ENCODE results near the gene TRMT10B. TPM values are rescaled to one million over a fixed set of nuclear protein-coding genes. Genes with fewer than 3 reads are reported as not detected.

TRMT10B gene
- total RNA-seq, 1 experiment from 2014 or later, result 6.9 TPM

DNA sequence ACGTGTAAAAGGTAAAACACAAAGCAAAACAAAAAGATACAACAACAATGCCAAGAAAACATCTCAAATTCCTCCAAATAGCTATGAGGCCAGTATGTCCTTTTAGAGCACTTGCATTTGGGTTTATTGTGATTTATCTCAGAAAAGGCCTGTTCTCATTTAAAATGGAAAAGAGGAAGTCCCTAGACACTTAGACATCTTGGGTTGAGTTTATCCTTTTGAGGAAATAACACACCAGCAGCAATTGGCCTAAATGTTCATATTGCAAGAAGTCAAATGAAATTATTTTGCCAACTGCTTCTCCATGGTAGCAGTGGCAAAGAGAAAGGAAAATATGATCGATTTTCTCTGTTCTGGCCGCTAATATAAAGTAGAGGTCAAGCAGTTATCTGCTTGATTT, 43.6 kb upstream of the TRMT10B start:
- TF ChIP-seq, protein P1, sequence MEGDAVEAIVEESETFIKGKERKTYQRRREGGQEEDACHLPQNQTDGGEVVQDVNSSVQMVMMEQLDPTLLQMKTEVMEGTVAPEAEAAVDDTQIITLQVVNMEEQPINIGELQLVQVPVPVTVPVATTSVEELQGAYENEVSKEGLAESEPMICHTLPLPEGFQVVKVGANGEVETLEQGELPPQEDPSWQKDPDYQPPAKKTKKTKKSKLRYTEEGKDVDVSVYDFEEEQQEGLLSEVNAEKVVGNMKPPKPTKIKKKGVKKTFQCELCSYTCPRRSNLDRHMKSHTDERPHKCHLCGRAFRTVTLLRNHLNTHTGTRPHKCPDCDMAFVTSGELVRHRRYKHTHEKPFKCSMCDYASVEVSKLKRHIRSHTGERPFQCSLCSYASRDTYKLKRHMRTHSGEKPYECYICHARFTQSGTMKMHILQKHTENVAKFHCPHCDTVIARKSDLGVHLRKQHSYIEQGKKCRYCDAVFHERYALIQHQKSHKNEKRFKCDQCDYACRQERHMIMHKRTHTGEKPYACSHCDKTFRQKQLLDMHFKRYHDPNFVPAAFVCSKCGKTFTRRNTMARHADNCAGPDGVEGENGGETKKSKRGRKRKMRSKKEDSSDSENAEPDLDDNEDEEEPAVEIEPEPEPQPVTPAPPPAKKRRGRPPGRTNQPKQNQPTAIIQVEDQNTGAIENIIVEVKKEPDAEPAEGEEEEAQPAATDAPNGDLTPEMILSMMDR (IDR thresholded peaks at IDR 0.05; ENCODE audit: unreplicated experiment), result no peak
- peaks cover 36% of the 10 kb centered on the region for H3K27me3 Mint-ChIP-seq (ENCODE audit: insufficient read depth, unreplicated experiment)
- no TSS peak for BruUV-seq (replicated peaks)
- H3K4me3 Mint-ChIP-seq (ENCODE audit: unreplicated experiment), result no peak overlapping the region
- no peaks in the 10 kb centered on the region for H3K36me3 Mint-ChIP-seq (ENCODE audit: insufficient read depth, unreplicated experiment)
- no peaks in the 10 kb centered on the region for H3K9me3 Mint-ChIP-seq (ENCODE audit: unreplicated experiment)
- H3K4me1 Mint-ChIP-seq (ENCODE audit: insufficient read depth, unreplicated experiment), result no peaks in the 10 kb centered on the region
- intact Hi-C loops (cut with micrococcal nuclease), result no loop called here
- DNase-seq (ENCODE audit: unreplicated experiment), result no peak
- ChIA-PET CTCF (interaction anchor here (0.6 kb wide), 1 partner anchor 76 kb away, joined by 3 read pairs; no protein-coding TSS in a partner anchor), POLR2A (no interaction called here)
- H3K27ac Mint-ChIP-seq (ENCODE audit: low read depth, unreplicated experiment), result no peak overlapping the region

DNA sequence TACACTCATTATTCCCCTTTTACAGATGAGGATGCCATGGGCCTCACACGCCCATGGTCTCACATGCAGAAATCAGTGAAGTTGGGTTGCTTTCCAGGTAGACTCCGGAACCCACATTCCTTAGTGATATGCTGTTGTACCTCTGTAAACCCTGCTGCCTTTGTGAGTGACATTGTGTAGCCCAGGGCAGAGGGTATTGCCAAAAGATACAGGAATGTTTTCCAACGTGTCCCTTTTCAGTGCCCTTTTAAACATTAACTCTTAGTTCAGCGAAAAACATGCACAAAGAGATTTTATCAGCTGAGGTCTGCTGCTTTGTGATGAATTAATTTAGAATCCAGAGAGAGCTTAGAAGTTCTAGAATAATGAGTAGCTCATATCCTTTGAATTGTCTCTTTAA, 38.3 kb upstream of the TRMT10B start:
- Mint-ChIP-seq H3K9me3 (ENCODE audit: unreplicated experiment) (no peaks in the 10 kb centered on the region), H3K4me1 (ENCODE audit: insufficient read depth, unreplicated experiment) (no peaks in the 10 kb centered on the region), H3K27ac (ENCODE audit: low read depth, unreplicated experiment) (no peak overlapping the region), H3K36me3 (ENCODE audit: insufficient read depth, unreplicated experiment) (no peaks in the 10 kb centered on the region), H3K4me3 (ENCODE audit: unreplicated experiment) (no peak overlapping the region), H3K27me3 (ENCODE audit: insufficient read depth, unreplicated experiment) (no peaks in the 10 kb centered on the region)
- DNase-seq (ENCODE audit: unreplicated experiment), result no peak
- ChIA-PET POLR2A (interaction anchor here (0.6 kb wide), 1 partner anchor 70 kb away, joined by 3 read pairs; the partner anchor contains the start of gene EXOSC3), CTCF (interaction anchor here (0.7 kb wide), 1 partner anchor 20 kb away, joined by 3 read pairs; no protein-coding TSS in a partner anchor)
- intact Hi-C loops (cut with micrococcal nuclease), result no loop called here
- BruUV-seq (replicated peaks), result no TSS peak
- TF ChIP-seq, protein P1 (IDR thresholded peaks at IDR 0.05; ENCODE audit: unreplicated experiment), result no peak

DNA sequence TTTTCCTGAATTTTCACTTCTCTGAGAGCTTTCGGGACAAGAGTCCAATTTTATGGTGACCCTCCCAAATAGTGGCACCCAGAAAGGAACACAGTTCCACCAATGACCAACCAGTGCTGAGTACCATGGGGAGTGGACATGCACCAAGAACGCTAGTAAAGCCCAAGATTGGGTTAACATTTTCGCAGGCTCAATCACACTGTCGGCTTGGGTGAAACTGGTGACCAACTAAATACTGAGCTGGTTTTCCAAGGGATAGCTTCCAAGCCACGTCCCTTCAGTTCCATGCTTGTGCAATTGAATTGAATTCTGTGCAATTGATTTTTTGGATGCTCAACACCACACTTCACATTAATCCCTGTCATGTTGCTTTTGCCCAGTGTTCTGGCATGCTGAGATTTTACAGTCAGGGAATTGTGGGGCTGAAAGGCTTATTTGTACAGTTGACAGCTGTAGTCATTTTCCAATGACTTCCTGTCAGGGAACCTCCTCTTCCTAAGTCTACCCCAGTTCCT, 37.6 kb upstream of the TRMT10B start:
- no peaks in the 10 kb centered on the region for H3K36me3 Mint-ChIP-seq (ENCODE audit: insufficient read depth, unreplicated experiment)
- POLR2A ChIA-PET, result interaction anchor here (0.7 kb wide), 1 partner anchor 244 kb away, joined by 3 read pairs; no protein-coding TSS in a partner anchor
- intact Hi-C loops (cut with micrococcal nuclease), result no loop called here
- no peaks in the 10 kb centered on the region for H3K27me3 Mint-ChIP-seq (ENCODE audit: insufficient read depth, unreplicated experiment)
- H3K9me3 Mint-ChIP-seq (ENCODE audit: unreplicated experiment), result no peaks in the 10 kb centered on the region
- H3K27ac Mint-ChIP-seq (ENCODE audit: low read depth, unreplicated experiment), result no peak overlapping the region
- BruUV-seq (replicated peaks), result no TSS peak
- no peak for DNase-seq (ENCODE audit: unreplicated experiment)
- no peaks in the 10 kb centered on the region for H3K4me1 Mint-ChIP-seq (ENCODE audit: insufficient read depth, unreplicated experiment)
- no peak overlapping the region for H3K4me3 Mint-ChIP-seq (ENCODE audit: unreplicated experiment)
- CTCF ChIA-PET, result interaction anchor here (0.7 kb wide), 1 partner anchor 40 kb away, joined by 3 read pairs; no protein-coding TSS in a partner anchor
- TF ChIP-seq, protein P1 (IDR thresholded peaks at IDR 0.05; ENCODE audit: unreplicated experiment), result no peak

GRCh38 chr9:37719526-37719925, 34.1 kb upstream of the TRMT10B start:
- TF ChIP-seq, protein P1 (IDR thresholded peaks at IDR 0.05; ENCODE audit: unreplicated experiment), result no peak
- H3K27ac Mint-ChIP-seq (ENCODE audit: low read depth, unreplicated experiment), result no peak overlapping the region
- CTCF ChIA-PET, result no interaction called here
- intact Hi-C loops (cut with micrococcal nuclease), result no loop called here
- H3K27me3 Mint-ChIP-seq (ENCODE audit: insufficient read depth, unreplicated experiment), result no peaks in the 10 kb centered on the region
- no peak for DNase-seq (ENCODE audit: unreplicated experiment)
- no peaks in the 10 kb centered on the region for H3K4me1 Mint-ChIP-seq (ENCODE audit: insufficient read depth, unreplicated experiment)
- H3K9me3 Mint-ChIP-seq (ENCODE audit: unreplicated experiment), result no peaks in the 10 kb centered on the region
- POLR2A ChIA-PET, result no interaction called here
- H3K4me3 Mint-ChIP-seq (ENCODE audit: unreplicated experiment), result no peak overlapping the region
- BruUV-seq (replicated peaks), result no TSS peak
- H3K36me3 Mint-ChIP-seq (ENCODE audit: insufficient read depth, unreplicated experiment), result no peaks in the 10 kb centered on the region

Data from MCF 10A (cell line).